Endothelial cell of umbilical vein (primary cell): ENCODE measurements around the gene C16orf86. TPM values are rescaled to one million over a fixed set of nuclear protein-coding genes. Genes with fewer than 3 reads are reported as not detected.

Source experiments
- BruUV-seq: library from RNA; stranded (reverse); fragments of 400-500 nt; replicated peaks from 2 replicates; lab custom pipeline; 2021; lab: Mats Ljungman, UMichigan
- CTCF ChIA-PET: fragments of 300-600, 350-600 bp; sonication (Branson Sonifier 250); formaldehyde crosslinking; loops from one replicate; lab custom pipeline; 2021; ENCODE audit warnings: antibody characterized with exemption, inconsistent platforms; lab: Charles Lee
- POLR2A ChIA-PET: fragments of 300-600, 350-600 bp; sonication (Branson Sonifier 250); formaldehyde crosslinking; loops from one replicate; lab custom pipeline; 2021; ENCODE audit warnings: antibody characterized with exemption, inconsistent platforms; lab: Charles Lee
- DNase-seq: peaks from one replicate; pipeline ENCODE4 v3.0.0-alpha.2; 2011; ENCODE audit warnings: low read depth, low spot score
- FAIRE-seq: peaks from 2 replicates; lab custom pipeline; 2011; peaks lifted over from hg19 to GRCh38; lab: Jason Lieb, UNC
- H2AFZ ChIP-seq: 2 replicates; pipeline ENCODE4 v1.6.0; 2012; ENCODE audit warnings: low read depth, low read length, control low read depth, inconsistent platforms
- H3K27ac ChIP-seq: 2 replicates; pipeline ENCODE4 v1.5.1; 2011; ENCODE audit warnings: low read depth, mild to moderate bottlenecking, control low read depth, low read length, moderate library complexity; ENCODE audit not compliant: insufficient read depth
- H3K27me3 ChIP-seq, 2 experiments: 2 replicates each; pipeline versions ENCODE4 v1.6.0 to v1.6.1; 2011; ENCODE audit warnings: low read length in 2 of 2, mixed read lengths in 1 of 2; ENCODE audit not compliant: control insufficient read depth in 2 of 2, insufficient read depth in 2 of 2
- H3K36me3 ChIP-seq, 2 experiments: 2 replicates in 1 of 2; 3 replicates in 1 of 2; pipeline ENCODE4 v1.5.1; 2011; ENCODE audit warnings: low read length in 2 of 2, mild to moderate bottlenecking in 1 of 2, moderate library complexity in 1 of 2; ENCODE audit not compliant: control insufficient read depth in 2 of 2, insufficient read depth in 2 of 2; ENCODE audit errors: extremely low read depth in 1 of 2
- H3K4me1 ChIP-seq: 3 replicates; pipeline ENCODE4 v1.5.1; 2011; ENCODE audit warnings: mild to moderate bottlenecking, low read length; ENCODE audit not compliant: control insufficient read depth, insufficient read depth; ENCODE audit errors: extremely low read depth
- H3K4me2 ChIP-seq: 2 replicates; pipeline ENCODE4 v1.6.1; 2011; ENCODE audit warnings: low read length, control low read depth, mixed read lengths; ENCODE audit not compliant: insufficient read depth
- H3K4me3 ChIP-seq, 3 experiments: fragments of 200-600 bp in 1 of 3; sonication (generic), shearing (Covaris generic) in 1 of 3; replicated peaks in 1 of 3; 2 replicates each; pipeline ENCODE4 v1.5.1; 2011 to 2016; ENCODE audit warnings: control low read depth in 3 of 3, low read length in 3 of 3, mild to moderate bottlenecking in 2 of 3, inconsistent platforms in 1 of 3, low read depth in 1 of 3, moderate library complexity in 1 of 3; ENCODE audit not compliant: insufficient read depth in 1 of 3
- H3K79me2 ChIP-seq: 2 replicates; pipeline ENCODE4 v1.6.0; 2012; ENCODE audit warnings: low read length, inconsistent platforms; ENCODE audit not compliant: control insufficient read depth, insufficient read depth
- H3K9ac ChIP-seq: replicated peaks from 2 replicates; pipeline ENCODE3; 2011; ENCODE audit warnings: low read length, control low read depth; ENCODE audit not compliant: insufficient read depth; ENCODE audit errors: extremely low read depth
- H3K9me1 ChIP-seq: replicated peaks from 3 replicates; pipeline ENCODE4 v1.6.0; 2011; ENCODE audit warnings: mild to moderate bottlenecking, low read length; ENCODE audit not compliant: control insufficient read depth, insufficient read depth; ENCODE audit errors: extremely low read depth
- H3K9me3 ChIP-seq: replicated peaks from 2 replicates; pipeline ENCODE4 v1.5.1; 2012; ENCODE audit warnings: low read length, inconsistent platforms; ENCODE audit not compliant: control insufficient read depth, insufficient read depth
- H4K20me1 ChIP-seq: replicated peaks from 2 replicates; pipeline ENCODE3; 2011; ENCODE audit warnings: mild to moderate bottlenecking, low read length; ENCODE audit not compliant: control insufficient read depth, insufficient read depth; ENCODE audit errors: extremely low read depth
- FOS ChIP-seq: IDR thresholded peaks from 2 replicates; pipeline ENCODE4 v1.6.1; 2011; ENCODE audit warnings: mild to moderate bottlenecking, low read length, moderate library complexity, borderline replicate concordance; ENCODE audit not compliant: insufficient read depth
- GATA2 ChIP-seq: IDR thresholded peaks from 2 replicates; pipeline ENCODE4 v1.7.0; 2011; ENCODE audit warnings: low read depth, mild to moderate bottlenecking, moderate library complexity, mixed read lengths, low read length; ENCODE audit not compliant: insufficient read length, insufficient read depth
- JUN ChIP-seq: IDR thresholded peaks from 2 replicates; pipeline ENCODE4 v1.6.1; 2011; ENCODE audit warnings: borderline replicate concordance, low read depth; ENCODE audit not compliant: insufficient read length, insufficient read depth
- MAX ChIP-seq: IDR thresholded peaks from 2 replicates; pipeline ENCODE4 v1.6.1; 2011; ENCODE audit not compliant: insufficient read depth, insufficient read length
- MYC ChIP-seq: IDR thresholded peaks from one replicate; pipeline ENCODE4 v1.6.1; 2011; ENCODE audit warnings: mild to moderate bottlenecking, low read depth, low read length
- POLR2AphosphoS5 ChIP-seq: IDR thresholded peaks from 2 replicates; pipeline ENCODE4 v1.6.1; 2012; ENCODE audit warnings: low read depth, mild to moderate bottlenecking, control low read depth, low read length, moderate library complexity; ENCODE audit not compliant: insufficient read depth
- dilution Hi-C: fragments of 300-500 bp; cut with MboI; formaldehyde crosslinking; loops from one replicate; pipeline ENCODE4 v1.15.0; 2019; ENCODE audit warnings: low sequenced_read_pairs; ENCODE audit not compliant: extremely low pct_ligation_motif_present
- intact Hi-C: fragments of 100-400 bp; cut with micrococcal nuclease; formaldehyde crosslinking; loops from one replicate; pipeline ENCODE4 v1.10.0; 2022
- polyA plus RNA-seq, 4 experiments: library from polyadenylated mRNA; depleted of rRNA in 3 of 4; stranded (reverse) in 3 of 4; unstranded in 1 of 4; fragments of >200 nt; gene quantifications; 2 replicates each; pipeline versions ENCODE4 v1.2.1 to v1.2.3, GENCODE V29; 2011 to 2012; ENCODE audit warnings: missing spikeins in 1 of 4
- total RNA-seq: library from RNA; stranded (reverse); gene quantifications from 2 replicates; pipeline ENCODE4 v1.2.3, GENCODE V29; 2021
- TF ChIP-seq, protein P1 (sequence below), 2 donors: IDR thresholded peaks; 1 replicate in 1 of 2; 2 replicates in 1 of 2; pipeline ENCODE4 v1.5.1; 2011; ENCODE audit warnings: low read length in 2 of 2, mild to moderate bottlenecking in 2 of 2, moderate library complexity in 2 of 2, control low read depth in 1 of 2, inconsistent platforms in 1 of 2, low read depth in 1 of 2; ENCODE audit not compliant: insufficient read depth in 1 of 2; ENCODE audit errors: extremely low read depth in 1 of 2

The C16orf86 gene
- total and polyA plus RNA-seq, 2 donors (not counting 3 experiments of a cell fraction or from before 2014, with no cell fraction given): 0.62 to 0.98 TPM

DNA sequence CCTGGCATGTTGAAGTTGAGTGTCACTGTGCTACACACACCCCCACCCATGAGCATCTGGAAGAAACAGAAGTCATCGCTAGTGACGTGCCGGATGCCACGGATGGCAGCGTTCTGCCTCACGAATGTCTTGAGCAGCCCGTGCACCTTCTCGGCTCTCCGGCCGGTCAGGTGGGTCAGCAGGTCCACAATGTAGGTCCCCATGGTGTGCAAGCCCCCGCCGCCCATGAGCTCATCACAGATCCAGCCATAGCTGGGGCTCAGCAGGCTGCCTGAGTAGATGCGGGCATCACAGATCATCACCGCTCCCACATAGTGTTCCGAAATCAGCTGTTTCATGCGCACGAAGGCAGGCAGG, 8.9 kb downstream of the C16orf86 start:
- Histone ChIP-seq H2AFZ (no peak overlapping the region), H3K4me3 (no peak overlapping the region), H3K79me2 (no peaks in the 10 kb centered on the region), H3K27ac (no peak overlapping the region), H3K9me1 (no peaks in the 10 kb centered on the region), H3K9me3 (no peaks in the 10 kb centered on the region), H3K4me1 (peaks cover 26% of the 10 kb centered on the region), H3K4me2 (no peak overlapping the region), H3K27me3 (no peaks in the 10 kb centered on the region), H3K9ac (no peak overlapping the region), H4K20me1 (no peaks in the 10 kb centered on the region), H3K36me3 (peaks cover 0 to 12% of the 10 kb centered on the region in 2 experiments)
- dilution Hi-C loops (loop anchor here (25.0 kb wide), 1 partner anchor 237 kb away; no protein-coding TSS in a partner anchor), intact Hi-C loops (no loop called here)
- TF ChIP-seq JUN (no peak), FOS (no peak), GATA2 (no peak), POLR2AphosphoS5 (no peak), MYC (no peak), MAX (no peak)
- TF ChIP-seq, protein P1, sequence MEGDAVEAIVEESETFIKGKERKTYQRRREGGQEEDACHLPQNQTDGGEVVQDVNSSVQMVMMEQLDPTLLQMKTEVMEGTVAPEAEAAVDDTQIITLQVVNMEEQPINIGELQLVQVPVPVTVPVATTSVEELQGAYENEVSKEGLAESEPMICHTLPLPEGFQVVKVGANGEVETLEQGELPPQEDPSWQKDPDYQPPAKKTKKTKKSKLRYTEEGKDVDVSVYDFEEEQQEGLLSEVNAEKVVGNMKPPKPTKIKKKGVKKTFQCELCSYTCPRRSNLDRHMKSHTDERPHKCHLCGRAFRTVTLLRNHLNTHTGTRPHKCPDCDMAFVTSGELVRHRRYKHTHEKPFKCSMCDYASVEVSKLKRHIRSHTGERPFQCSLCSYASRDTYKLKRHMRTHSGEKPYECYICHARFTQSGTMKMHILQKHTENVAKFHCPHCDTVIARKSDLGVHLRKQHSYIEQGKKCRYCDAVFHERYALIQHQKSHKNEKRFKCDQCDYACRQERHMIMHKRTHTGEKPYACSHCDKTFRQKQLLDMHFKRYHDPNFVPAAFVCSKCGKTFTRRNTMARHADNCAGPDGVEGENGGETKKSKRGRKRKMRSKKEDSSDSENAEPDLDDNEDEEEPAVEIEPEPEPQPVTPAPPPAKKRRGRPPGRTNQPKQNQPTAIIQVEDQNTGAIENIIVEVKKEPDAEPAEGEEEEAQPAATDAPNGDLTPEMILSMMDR (IDR thresholded peaks at IDR 0.05; ENCODE audit: extremely low read depth in 1 of 2, insufficient read depth in 1 of 2, low read depth in 1 of 2, low read length in 2 of 2): no peak
- DNase-seq: no peak
- FAIRE-seq: no peak
- POLR2A ChIA-PET: no interaction called here
- CTCF ChIA-PET: interaction anchor here (2.5 kb wide), 1 partner anchor 131 kb away, joined by 8 read pairs; the partner anchor contains the start of genes RANBP10 and TSNAXIP1
- BruUV-seq: no TSS peak
